GM19025 (cell line): ENCODE measurements around the gene ADRA2B.

Experiments
- ATAC-seq: cut with Tn5 transposase; IDR thresholded peaks from one replicate; pipeline ENCODE4 v1.9.1; 2021; ENCODE audit warnings: mild to moderate bottlenecking, low read depth, moderate library complexity; ENCODE audit not compliant: unreplicated experiment

The ADRA2B gene

DNA sequence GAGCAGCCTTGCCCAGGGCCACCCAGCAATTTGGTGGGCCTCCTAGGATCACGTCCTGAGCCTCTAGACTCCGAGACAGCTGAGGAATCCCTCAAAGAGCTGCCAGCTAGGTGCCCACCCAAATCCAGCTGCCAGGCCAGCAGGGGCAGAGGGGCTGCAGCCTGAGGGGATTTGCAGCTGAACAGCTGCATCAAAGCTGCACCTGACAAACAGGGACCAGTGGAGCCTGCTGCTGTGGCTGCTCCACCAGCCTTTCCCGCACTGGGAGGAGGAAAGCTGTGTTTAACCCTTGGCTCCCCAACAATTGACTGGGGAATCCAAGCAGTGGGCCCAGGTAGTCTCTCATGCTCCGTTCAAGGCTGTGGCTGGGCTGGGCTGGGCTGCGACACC is 8.2 kb downstream of the ADRA2B start:
- ATAC-seq: no peak

- ATAC-seq: no peak
Observed at GRCh38 chr2:96107708-96108065, 8.7 kb downstream of the ADRA2B start.

DNA sequence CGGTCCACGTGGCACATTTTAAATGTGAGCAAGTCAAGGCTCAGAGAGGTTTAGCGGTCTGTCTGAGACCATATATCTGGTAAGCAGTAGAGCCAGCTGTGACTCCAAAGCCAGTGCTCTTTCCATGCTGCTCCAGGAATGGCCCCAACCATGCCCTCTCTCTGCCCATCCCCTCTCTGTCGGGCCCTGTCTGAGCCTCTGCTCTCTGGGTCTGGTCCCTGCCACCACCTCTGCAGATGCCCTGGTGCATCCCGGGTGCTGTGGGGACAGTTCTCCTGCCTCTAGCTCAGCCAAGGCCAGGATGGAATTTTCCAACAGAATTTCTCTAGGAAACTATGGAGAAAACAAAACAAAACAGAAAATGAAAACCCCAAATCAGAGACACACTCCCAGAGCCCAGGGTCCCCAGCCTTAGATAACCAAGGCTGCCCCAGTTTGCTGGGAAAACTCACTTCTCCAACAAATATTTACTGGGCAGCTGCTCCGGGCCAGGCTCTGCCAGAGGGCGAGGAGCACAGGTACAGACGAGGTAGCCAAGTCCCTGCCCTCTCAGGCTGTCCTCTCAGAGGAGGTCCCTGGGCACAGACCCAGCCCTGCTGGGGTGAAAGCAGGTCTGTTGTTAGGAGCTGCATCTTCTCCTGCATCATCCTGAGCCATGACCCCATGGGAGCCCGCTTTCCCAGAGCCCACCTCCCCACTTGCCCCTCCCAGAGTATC is 9.2 kb downstream of the ADRA2B start:
- ATAC-seq: no peak

DNA sequence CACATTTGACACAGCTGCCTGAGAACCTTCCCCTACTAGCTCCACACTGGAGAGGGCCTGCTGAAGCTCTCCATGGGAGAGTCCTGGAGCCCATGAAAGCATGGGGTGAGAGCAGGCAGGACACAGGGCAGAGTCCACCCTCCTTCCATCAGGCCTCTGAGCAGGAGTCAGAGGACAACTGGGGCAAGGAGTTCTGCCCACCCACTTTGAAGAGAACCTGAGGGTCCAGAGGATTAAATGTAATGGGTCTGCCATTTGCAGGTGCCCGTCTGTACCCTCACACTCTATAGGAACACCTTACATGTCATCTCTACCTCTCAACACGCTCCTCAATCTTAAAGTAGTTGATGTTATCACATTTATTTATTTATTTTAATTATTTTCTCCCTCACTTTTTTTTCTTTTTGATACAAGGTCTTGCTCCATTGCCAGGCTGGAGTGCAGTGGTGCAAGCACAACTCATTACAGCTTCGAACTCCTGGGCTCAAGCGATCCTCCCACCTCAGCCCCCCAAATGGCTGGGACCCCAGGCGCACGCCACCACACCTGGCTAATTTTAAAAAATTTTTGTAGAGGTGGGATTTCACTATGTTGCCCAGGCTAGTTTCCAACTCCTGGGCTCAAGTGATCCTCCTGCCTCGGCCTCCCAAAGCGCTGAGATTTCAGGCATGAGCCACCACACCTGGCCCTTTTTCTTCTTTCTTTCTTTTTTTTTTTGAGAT is 10.2 kb downstream of the ADRA2B start:
- no peak for ATAC-seq

DNA sequence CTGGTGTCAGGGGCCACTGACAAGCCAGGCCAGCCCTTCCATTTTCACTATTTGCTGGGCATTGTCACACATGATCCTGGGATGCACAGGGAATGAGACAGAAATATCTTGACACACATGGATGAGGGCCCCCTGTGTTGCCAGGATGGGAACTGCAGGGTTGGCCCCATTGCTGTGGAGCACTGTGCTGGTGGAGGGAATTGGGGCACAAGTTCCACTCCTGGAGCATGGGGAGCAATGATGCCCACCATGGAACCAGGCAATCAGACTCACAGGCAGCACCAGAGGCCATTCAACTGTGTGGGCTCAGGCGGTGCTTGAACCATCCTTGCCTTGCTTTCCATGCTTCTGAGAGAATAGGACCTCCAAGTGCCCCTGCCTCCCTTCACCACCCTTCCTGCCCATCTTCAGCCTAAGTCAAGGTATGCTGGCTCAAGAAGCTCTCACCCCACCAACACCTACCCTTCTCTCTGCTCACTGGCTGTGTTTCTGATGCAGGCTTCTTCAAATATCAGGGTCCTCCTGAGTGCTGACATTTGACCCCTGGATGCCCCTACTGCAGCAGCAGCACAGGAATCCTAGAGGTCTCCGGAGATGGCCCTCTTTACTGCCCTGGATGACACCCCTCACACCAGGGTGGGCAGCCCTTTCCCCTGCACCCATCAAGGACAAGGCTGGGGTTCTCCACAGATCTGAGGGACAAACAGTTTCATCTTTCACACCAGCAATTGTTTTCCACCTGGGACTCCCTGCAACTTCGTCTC is 11.0 kb downstream of the ADRA2B start:
- no peak for ATAC-seq

DNA sequence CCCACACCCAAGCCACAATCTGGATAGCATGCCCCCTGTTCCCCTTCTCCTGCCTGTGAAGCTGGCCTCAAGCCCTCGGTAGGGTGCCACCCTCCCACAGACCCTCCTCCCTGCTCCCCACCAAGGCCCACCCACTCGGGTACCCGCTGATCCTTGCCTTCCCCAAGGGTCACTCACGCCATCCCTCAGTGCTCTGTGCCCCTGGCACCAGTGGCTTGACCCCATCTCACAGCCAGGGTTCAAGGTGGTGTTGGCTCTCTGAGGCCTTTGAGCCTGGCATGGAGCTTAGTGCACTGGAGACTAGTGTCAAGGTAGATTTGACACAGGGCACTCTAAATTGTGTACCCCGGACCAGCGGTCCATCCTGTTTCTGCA is 11.9 kb downstream of the ADRA2B start:
- ATAC-seq: no peak

GRCh38 chr2:96103761-96104486 is 12.4 kb downstream of the ADRA2B start:
- ATAC-seq: no peak

DNA sequence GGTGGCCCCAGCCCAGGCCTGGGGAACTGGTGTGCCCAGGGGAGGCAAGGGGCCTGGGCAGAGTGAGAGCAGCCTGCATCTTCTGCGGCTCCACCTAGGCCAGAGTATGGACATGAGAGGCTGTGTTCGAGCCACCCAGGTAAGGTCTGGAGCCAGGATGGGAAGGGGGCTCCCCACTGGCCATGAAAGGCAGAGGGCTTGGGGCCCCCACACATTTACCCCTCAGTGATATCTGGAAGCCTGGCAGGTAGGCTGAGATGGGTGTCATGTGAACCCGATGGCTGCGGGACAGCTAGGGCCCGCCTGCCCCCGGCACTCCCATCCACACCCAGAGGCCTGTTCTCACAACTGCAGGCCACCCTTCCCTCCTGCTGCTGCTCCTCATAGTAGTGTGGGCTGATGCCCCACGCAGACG is 13.2 kb downstream of the ADRA2B start:
- ATAC-seq: no peak

GRCh38 chr2:96102596-96103186 is 13.7 kb downstream of the ADRA2B start:
- ATAC-seq: no peak

- no peak for ATAC-seq
Observed at GRCh38 chr2:96100893-96101304, 15.5 kb downstream of the ADRA2B start.

DNA sequence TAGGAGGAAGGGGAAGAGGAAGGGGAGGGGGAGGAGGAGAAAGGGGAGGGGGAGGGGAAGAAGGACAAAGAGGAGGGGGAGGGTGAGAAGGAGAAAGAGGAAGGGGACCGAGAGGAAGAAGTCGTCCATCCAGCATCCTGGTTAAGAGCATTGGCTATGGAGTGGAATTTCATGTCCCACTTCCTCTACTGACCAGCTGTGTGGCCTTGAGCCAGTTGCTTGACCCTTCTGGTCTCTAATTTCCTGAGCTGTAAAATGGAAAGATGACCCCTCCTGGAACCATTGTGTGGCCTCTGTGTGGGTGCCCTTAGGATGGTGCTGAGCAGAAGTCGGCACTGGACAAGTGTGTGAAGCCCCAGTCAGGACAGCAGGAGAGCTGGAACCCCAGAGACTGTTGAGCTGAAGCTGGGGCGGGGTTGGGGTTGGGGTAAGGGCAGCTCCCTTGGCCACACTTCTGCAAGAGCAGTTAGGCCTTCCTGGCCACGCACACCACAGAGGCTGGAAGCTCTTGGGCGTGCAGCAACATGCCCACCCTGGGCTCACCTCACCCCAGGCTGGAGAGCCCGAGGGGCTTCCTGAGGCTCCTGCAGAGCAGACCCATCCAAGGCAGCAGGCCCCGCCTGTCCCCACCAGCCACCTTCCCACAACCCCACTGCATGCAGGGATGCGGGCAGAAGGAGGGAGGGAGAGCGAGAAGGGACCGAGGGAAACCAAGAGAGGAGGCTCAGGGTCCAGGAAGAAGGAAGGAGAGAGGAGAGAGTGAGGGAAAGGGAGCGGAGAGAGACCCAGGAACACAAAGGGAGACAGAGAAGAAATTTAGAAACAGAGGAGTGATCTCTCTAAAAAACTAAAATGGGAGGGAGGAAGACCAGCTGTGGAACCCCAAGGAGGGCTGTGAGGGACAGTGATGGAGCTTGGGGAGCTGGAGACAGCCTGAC is 16.2 kb downstream of the ADRA2B start:
- no peak for ATAC-seq

DNA sequence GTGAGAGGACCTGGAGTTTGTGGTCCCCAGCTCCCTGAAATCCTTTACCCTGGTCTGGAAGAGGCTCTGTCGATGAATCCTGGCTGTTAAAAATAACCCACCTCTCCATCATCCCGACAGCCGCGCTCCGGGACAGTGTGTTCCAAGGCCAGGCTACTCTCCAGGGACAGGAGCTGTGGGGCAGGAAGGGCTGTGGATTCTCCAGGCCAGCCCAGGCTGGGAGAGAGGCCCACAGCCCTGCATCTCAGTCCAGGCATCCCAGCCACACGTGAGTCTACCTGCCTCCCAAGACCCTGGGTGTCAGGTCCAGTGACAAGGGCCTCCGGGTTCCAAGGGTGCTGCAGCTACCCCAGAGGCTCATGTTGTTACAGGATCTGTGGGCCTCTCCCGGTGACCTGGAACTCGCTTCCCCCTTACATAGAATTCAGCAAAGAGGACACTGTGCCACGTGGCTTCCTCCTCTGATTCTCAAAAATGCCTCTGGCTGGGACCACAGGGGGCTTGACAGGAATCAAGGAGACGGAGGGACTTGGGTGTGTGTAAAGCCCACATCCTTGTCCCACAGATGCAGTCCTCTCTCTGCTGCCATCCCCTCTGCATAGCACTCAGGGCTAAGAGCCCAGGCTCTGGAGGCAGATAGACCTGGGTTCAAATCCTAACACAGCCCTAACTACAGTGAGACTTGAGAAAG is 17.3 kb downstream of the ADRA2B start:
- no peak for ATAC-seq

GRCh38 chr2:96097951-96098823 is 18.2 kb downstream of the ADRA2B start:
- ATAC-seq: no peak

DNA sequence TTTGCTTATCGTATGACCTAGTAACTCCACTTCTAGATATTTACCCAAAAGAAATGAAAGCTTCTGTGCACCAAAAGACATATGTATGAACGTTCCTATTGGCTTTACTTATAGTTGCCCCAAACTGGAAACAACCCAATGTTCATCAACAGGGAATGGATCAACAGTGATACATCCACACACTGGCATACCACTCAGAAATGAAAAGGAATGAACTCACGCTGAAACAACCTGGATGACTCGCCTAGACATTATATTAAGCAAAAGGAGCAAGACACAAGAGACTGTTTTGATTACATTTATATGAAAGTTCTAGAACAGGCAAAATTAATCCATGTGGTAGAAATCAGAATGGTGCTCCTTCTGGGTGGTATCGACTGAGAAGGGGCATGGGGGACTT is 18.9 kb downstream of the ADRA2B start:
- no peak for ATAC-seq

- no peak for ATAC-seq
Observed at GRCh38 chr2:96095116-96095636, 21.2 kb downstream of the ADRA2B start.

- ATAC-seq: no peak
Observed at GRCh38 chr2:96093528-96093927, 22.8 kb downstream of the ADRA2B start.

DNA sequence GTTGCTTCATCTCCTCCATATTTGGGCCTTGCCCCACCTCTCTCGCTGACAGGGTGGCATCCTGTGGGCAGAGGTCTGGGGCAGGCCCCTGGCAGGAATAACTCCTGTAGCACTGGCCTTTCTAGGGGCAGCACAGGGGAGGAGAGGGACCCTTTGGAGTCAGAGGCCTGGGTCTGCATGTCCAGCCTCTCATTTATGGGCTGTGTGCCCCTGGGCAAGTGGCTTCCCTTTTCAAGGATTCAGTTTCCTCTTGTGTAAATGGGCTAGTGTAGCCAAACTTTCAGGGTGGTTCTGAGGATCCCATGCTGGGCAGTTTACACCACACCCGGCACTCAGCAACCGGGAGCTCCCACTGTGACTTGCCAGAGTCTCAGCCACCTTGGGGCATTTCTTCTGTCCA is 23.4 kb downstream of the ADRA2B start:
- ATAC-seq: no peak

DNA sequence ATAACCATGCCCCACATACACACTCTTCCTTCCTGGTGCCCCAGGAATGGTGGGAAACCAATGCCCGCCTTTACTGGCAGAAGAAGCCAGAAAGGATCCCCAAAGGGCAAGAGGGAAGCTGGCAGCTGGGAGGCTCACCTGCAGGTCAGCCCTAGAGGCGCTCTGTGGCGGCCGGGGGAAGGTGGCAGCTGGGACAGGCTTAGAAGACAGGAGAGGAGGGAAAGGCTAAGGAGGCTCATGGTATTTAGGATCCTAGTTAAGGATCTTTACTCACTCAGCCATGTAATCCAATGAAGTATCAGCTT is 23.8 kb downstream of the ADRA2B start:
- ATAC-seq: no peak
